ENCODE results near the gene RB1.
"Not testable (repeated sequence)": the region's sequence is repeated elsewhere in the genome, so short reads cannot be mapped to it uniquely, and the experiment has no call there.

RB1 gene

GRCh38 chr13:48355524-48355923, 52.0 kb downstream of the RB1 start:
- DNase-seq: not testable (repeated sequence)

DNA sequence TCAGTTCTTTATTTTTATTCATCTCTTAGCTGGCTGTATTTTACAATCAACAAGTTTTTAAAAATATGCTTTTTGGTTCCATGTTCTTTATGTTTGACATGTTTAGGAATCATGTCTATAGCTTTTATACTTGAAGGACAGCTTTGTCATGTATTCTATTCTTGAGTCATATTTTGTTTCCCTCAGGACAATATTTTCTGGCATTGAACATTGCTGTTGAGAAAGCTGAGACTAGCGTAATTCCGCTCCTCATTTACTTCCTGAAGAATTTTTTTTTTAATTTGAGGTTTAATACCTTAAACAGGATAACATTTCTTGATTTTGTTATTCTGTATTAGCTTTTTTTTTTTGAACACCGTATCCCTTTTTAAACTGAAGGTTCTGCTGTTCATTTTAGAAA, 53.2 kb downstream of the RB1 start:
- no peak for DNase-seq

DNA sequence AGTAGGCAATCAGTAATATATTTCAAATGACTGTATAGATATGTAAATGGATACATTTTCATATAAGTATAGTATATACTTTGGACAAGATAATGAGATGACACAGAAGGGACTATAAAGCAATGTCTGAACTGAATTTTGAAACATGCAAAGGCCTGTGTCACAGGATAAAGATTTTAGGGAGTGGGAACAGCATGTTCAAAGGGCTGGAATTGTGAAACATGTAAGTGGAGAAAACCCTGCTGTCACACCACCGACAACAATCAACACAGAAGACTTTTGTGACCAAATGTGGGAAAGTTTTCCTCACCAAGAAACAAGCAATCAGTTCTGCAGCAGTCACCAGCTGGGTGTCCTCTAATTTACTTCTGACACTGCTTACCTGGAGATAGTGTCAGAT, 66.4 kb downstream of the RB1 start:
- DNase-seq: no peak

DNA sequence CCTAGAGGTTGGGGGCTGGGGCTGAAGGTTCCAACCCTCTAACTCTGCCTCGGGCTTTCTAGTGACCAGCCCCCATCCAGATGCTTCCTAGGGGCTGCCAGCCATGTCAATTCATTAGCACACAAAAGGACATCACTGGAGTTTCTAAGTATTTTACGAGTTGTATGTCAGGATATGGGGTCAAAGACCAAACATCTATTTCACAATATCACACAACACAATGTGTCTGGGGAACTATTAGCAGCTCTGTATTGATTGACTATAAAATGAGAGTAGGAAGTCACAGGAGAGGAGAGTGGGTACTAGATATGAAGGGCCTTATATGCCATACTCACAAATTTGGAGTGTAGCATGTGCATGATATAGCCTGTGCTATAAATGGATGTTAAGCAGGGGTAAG, 67.3 kb downstream of the RB1 start:
- DNase-seq: no peak

DNA sequence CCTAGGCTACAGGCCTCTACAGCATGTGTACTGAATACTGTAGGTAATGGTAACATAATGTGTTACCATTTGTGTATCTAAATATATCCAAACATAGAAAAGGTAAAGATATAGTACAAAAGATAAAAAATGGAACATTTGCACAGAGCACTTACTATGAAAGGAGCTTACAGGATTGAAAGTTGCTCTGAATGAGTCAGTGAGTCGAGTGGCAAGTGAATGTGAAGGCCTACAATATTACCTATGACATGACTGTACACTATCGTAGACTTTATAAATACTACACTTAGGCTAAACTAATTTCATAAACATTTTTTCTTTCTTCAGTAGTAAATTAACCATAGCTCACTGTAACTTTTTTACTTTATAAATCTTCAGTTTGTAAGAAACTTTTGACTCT, 74.3 kb downstream of the RB1 start:
- no peak for DNase-seq

DNA sequence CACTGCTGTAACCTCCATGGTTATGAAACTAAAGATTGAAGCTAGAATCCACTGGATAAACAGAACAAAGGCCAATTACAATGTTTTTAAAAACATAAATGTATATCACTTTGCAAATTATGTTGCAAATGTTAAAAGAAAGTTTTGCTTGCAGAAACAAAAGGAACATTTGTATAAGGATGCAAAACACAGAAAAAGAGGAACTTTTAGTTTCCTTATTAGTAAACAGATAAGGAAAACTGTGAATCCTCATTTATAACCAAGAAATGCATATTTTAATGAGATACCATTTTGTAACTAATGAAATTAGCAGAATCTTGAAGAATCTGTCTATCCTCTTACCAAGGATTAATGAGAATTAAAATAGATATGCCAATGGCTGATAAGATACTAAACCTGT, 77.0 kb downstream of the RB1 start:
- no peak for DNase-seq

DNA sequence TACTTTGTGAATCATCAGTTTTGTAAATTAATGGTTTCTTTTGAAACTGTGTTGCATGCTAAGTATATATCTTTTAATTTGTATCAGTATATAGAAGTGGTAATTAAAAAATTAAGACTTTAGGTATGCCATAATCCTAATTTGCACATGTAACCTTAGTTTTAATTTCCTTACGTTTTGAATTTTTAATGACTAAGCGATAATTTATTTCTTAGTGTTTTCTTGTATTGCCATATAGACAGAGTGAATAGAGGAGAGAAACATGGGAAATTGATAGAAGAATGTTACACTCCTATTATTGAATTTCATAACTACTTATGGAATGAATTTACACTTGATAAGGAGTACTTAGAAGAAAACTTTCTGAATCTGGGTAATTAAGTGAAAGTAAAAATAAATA, 79.8 kb downstream of the RB1 start:
- no peak for DNase-seq

GRCh38 chr13:48386816-48387215, 83.3 kb downstream of the RB1 start:
- no peak for DNase-seq

GRCh38 chr13:48391257-48391656, 87.7 kb downstream of the RB1 start:
- DNase-seq: no peak

- no peak for DNase-seq
These were observed 89.6 kb downstream of the RB1 start for GRCh38 chr13:48393030-48393697.

- no peak for DNase-seq
These were observed 90.1 kb downstream of the RB1 start for GRCh38 chr13:48393698-48394085.

DNA sequence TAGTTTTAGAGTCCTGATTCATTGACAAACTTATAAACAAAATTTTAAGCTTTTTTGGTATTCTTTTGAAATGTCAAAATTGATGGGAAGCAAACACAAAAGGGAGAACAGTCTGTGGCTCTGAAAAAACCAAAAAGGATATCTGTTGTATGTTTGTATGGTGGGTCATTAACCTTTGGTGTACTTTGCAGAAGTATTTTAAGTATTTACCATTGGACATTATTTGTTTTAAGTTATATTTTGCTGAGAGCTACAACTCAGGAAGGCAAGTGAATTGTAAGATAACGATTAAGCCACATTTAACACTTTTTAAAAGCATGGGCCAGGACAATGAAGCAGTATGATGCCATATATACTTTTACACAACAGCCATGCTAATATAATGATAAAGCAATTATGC, 94.2 kb downstream of the RB1 start:
- DNase-seq: no peak

- no peak for DNase-seq
These were observed 95.0 kb downstream of the RB1 start for GRCh38 chr13:48398450-48399095.

DNA sequence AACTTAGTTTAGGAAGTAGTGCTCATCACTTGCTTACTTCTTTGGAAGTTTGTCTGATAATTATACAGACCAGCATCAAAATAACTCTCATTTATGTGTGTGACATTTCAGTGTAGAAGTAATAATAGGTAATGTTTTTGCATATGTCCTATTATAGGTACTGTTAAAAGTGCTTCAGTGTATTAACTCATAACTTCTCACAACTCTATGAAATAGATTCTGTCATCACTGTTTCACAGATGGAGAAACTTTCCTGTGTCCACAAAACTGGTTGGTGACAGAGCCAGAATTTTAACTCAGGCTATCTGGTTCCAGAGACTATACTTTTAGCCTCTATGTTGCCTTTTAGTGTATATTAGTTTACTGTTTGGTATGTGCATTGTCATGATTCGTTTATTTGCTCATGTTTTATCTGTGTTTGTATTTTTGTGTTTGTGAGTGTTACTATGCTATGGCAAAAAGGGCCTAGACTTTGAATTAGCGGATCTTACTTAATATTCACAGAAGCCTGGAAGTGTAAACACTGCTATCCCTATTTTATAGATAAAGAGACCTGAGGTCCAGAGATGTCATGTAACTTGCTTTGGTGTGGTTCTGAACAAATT, 96.6 kb downstream of the RB1 start:
- no peak for DNase-seq

GRCh38 chr13:48400850-48401291, 97.3 kb downstream of the RB1 start:
- no peak for DNase-seq

DNA sequence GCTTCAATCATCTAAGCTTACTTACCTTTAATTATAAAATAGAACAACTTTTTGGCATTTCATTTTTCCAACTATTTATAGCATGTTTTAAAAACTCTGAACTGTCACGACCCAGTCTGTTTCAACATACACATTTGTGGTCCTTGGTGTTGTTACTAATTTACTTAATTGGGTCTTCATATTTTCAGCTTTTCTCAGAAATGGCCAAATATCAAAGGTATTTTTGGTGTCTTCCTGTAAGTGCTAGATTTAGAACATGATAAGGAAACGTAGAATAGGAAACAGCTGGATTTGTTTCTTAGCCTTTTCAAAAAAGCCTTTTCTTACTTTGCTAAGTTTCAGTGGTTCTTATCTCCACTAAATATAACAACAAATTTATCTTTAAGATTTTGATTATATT, 97.9 kb downstream of the RB1 start:
- no peak for DNase-seq

DNA sequence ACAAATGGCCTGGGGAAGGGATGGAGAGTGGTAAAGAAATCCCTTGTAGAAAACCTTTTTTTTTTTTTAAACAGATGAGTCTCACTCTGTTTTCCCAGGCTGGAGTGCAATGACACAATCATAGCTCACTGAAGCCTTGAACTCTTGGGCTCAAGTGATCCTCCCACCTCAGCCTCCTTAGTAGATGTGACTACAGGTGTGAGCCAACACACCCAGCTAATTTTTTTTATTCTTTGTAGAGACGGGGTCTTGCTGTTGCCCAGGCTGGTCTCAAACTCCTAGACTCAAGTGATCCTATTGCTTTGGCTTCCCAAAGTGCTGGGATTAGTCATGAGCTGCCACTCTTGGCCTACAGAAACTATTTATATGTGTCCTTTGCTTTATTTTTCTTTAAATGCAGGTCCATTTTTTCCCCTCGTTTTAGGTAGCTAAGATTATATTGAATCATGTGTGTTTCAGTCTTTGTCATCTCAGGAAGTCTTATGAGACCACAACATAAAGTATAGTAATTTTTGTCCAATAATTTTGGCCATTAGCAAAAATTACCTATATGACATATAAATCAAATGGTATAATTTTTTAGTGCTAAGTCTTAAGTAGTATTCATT, 98.9 kb downstream of the RB1 start:
- DNase-seq: no peak

DNA sequence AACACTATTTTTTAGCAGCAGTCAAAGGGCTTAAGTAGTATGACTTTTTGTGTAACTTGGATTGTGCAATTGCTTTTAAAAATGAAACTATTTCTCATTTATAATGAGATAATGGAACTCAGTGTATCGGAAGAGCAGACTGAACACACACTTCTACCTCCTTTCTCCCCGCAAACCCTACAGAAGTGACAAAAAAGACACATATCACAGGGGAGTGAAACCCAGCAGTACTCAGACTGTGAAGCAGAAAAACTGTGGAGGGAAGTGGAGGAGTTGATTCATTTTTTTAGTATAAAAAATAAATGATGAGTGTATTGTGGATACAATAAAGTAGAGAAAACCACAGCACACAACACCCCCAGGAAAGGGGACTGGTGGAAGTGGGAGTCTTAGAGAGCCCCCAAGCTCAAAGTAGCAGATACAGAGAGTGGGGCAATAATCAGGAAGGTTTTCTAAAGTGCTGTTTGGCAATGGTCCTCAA, 99.6 kb downstream of the RB1 start:
- DNase-seq: no peak

GRCh38 chr13:48403913-48404312, 100.4 kb downstream of the RB1 start:
- DNase-seq: no peak

DNA sequence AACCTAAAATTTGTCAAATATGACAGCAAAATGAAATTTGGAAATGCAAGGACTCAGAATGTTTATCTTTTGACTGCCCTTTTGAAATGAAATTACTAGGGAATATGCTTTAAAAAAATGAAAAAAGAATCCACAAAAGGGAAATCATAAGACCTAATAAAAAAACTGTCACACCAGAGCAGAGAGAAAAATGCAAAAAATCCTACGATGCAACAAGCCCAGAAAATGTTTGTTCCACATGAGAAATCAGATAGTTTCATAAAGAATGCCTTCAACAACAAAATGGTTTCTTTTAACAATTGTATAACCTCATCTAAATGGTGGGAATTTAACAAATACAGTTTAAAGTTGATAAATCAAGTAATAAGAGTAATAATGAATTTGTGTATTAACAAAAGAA, 101.4 kb downstream of the RB1 start:
- DNase-seq: no peak

DNA sequence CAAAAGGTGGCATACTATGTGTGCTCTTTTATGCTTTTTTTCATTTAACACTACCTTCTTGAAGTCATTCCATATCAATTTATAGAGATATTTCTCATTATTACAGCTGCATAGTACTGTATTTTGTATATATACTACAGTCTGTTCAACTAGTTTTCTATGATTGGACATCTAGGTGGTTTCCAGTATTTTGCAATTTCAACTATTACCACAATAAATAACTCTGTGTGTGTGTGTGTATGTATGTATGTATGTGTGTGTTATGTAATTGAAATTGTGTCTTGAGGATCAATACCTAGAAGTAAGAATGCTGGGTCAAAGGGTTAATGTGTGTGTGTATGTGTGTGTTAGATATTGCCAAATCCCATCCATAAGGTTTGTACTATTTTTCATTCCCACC, 102.3 kb downstream of the RB1 start:
- no peak for DNase-seq

DNA sequence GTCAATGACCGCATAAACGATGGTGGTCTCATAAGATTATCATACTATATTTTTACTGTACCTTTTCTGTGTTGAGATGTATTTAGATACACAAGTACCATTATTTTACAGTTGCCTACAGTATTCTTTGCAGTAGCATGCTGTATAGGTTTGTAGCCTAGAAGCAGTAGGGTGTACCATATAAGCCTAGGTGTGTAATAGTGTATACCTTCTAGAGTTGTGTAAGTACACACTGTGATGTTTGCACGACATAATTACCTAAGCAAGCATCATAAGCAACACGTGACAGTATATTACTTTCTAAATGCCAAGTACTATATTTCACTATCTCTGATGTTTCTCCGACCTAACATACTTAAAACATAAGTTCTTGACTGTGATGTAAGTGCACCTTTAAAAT, 106.6 kb downstream of the RB1 start:
- no peak for DNase-seq

DNA sequence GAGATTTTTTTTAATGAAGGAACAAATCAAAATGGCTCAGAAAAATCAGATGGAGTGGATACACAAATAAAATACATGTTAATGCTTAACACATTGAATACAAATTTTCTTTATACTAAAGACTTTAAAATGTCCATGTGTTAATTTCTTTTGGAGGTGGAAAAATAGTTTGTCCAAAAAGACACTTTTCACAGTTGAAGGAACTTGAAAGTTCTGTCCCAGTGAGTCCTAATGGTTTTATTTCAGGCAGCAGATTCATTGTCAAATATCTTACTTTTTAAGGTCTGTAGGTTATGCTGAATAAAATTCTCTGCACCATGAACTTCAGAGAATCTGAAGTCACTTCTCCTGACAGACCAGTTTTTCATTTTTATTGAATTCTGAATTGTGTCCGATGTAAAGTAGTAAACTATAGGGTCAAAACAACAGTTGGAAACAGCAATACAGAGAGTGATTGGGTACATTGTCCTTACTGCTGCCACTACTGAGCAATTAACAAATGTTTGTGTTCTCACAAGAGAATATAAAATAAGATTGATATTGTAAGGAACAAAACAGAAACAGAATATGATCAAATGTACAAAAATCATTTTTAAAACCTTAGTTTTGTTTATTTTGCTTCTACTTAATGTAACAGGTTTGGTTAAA, 107.7 kb downstream of the RB1 start:
- DNase-seq: no peak

Data from NCI-H2029 treated with DMSO at 0.1 percent for 48 hours (cell line).